GM03348 (cell line): ENCODE results near the gene RBP7.
A peak's percentile ranks its signal among the peaks of the same experiment; 100 is the strongest.
"Not testable (repeated sequence)": the region's sequence is repeated elsewhere in the genome, so short reads cannot be mapped to it uniquely, and the experiment has no call there.

Experiments used
- DNase-seq: peaks from one replicate; pipeline ENCODE4 v3.0.0; 2012; ENCODE audit warnings: low spot score

RBP7 gene

DNA sequence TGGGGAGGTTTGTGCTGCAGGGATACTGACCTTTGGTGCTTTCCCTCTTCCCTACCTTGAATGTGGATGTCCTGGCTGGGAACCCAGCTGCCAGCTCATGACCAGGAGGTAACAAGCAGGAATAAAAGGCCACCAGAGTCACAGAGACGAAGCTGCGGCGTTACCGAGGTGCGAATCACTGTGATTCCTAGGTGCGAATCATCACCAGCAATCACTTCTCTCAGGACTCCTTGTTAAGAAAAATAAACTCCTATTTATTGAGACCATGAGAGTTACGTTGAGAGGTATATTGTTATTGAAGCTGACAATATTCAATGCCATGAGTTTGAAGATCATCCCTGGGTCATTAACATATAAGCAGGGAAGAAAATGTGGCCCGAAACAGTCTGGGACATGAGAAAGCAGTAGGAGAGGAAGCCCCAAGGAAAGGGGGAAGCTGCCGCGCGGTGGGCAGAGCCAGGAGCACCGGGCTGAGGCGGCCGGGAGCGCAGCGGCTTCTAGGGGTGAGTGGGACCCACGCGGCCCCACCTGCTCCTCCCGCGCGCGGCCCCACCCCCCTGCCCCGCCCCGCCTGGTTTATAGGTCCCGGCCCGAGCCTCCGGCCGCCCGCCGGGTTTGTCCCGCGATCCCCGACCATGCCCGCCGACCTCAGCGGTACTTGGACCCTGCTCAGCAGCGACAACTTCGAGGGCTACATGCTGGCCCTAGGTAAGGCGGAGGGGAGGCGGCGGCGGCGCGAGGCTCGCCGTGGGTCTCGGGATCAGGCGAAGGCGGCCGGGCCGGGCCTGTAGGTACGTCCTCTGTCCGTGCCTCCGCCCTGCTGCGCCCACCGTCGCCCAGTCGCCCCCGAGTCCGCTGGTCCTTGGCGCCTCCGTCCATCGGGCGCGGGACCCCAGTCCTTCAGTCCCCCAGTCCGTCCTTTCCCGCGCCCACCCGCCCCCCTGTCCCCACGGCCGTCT lies at the start of gene RBP7:
RBP7 (plus strand) TSS at position 605 of the 959 bp plus-strand sequence; CDS start at position 636, 31 bp downstream.
- peak; percentile 36 for DNase-seq

DNA sequence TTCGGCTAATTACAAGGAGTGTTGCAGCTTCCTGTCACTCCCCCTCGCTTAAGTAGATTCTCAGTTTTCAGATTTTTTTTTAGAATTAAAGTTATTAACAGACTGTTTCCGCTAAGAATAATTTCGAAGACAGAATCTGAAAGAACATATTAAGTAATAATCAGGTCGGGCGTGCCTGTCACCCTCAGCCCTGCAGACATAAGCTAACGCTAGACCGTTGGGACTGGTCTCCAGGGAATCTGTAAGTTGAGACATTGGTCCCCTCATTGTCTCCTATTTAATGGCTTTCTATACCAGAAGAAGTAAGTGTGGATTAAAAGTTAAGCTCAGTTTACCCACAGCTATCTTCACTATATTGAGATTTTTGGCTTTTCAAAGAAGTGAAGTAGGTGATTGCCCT lies 39.3 kb upstream of the RBP7 start:
- no peak for DNase-seq

- no peak for DNase-seq
Observed at GRCh38 chr1:9960011-9960410, 37.0 kb upstream of the RBP7 start.

GRCh38 chr1:9960706-9961562 lies 36.1 kb upstream of the RBP7 start:
- no peak for DNase-seq

DNA sequence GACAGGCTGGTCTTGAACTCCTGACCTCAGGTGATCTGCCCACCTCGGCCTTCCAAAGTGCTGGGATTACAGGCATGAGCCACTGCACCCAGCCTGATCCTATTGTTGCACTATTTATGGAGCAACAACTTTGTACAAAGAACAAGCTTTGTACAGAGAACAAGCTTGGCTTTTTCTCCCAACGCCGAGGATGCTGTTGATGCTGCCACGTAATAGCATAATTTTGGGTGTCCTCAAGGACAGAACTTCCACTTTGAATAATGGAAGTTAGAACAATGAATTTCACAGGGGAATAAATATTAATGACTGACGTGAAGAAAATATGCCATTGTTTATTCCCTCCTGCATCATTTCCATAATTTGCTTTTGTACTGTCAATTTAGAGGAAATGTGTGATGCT lies 12.8 kb upstream of the RBP7 start:
- no peak for DNase-seq

GRCh38 chr1:9985001-9985400 lies 12.0 kb upstream of the RBP7 start:
- no peak for DNase-seq

DNA sequence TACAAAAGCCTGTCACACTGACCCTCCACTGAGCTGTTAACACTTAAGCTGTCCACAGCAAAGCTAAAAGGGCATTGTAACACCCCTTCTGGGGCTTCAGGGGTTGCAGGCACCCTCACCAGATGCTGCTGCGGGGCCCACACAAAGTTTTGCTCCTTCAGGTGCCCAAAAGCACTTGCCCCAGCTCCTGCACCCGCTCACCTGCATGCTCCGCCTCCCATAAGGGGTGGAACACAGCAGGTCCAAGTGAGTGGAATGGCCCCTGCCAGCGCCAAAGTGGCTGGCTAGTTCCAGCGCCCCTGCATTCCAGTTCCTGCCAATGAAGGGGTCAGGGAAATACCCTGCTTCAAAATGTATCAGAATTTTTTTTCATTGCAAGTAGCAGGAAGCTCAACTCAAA lies 7.3 kb upstream of the RBP7 start:
- no peak for DNase-seq

GRCh38 chr1:9990944-9991343 lies 6.1 kb upstream of the RBP7 start:
- DNase-seq, result no peak

DNA sequence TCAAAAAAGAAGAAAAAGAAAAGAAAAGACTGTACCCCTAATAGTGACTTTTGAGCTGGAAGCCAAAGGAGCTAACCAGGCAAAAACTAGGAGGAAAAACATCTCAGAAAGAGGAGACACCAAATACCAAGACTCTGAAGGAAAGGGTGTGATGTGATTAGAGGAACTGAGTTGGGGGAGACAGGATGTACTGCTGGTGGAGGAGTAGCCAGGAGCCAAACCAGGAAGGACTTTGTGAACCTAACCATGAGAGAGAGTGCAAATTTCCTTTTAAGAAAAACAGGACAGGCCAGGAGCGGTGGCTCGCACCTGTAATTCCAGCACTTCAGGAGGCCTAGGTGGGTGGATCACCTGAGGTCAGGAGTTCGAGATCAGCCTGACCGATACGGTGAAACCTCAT lies 4.1 kb upstream of the RBP7 start:
- DNase-seq, result no peak

DNA sequence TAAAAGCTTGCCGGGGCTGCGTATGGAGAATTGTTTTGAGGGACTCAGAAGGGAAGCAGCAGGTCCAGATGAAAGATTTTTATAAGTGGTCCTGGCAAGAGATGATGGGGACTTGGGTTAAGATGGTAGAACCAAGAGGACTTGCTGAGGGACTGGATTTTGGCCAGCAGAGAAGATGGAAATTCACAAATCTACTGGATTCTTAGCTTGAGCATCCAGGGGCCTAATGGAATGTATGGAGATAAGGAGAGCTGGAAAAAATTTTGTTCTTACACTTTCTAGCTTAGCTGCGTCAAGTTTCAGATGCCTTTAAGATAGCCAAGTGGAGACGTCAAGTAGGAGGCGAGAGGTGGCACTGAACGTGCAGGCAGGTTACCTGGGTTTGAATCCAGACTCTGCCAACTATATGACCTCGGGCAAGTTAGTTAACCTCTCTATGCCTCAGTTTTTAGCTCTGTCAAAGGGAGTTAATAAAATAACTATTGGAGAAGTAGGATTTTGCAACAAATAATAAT lies 3.4 kb upstream of the RBP7 start:
- DNase-seq, result no peak

DNA sequence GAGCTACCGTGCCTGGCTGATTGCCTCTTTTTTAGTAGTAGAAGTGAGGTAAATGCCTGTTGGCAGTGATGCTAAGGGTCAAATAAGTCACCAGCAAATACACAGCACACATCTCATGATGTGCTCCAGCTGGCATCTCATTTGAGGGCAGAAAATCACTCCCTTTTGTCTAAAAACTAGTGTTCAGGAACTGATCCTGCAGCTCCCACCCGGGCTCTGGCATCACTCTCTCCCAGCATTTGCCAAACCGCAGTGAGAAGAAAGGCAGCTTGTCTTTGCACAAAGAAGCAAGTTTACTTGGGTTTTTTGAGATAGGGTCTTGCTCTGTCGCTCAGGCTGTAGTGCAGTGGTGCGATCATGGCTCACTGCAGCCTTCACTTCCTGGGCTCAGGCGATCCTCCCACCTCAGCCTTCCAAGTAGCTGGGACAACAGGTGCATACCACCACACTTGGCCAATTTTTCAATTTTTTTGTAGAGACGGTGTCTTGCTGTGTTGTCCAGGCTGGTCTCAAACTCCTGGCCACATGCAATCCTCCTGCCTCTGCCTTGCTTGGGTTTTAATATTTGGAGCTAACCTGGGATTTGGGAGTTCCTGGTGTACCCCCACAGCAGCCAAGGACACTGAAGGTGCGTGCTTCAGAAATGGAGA lies 4.1 kb downstream of the RBP7 start:
- DNase-seq, result no peak

GRCh38 chr1:10005248-10005647 lies 8.2 kb downstream of the RBP7 start:
- DNase-seq, result not testable (repeated sequence)

- DNase-seq, result no peak
Observed at GRCh38 chr1:10007169-10007568, 10.1 kb downstream of the RBP7 start.

- DNase-seq, result no peak
Observed at GRCh38 chr1:10014016-10014415, 17.0 kb downstream of the RBP7 start.

GRCh38 chr1:10019561-10019960 lies 22.5 kb downstream of the RBP7 start:
- DNase-seq, result no peak

GRCh38 chr1:10020086-10020485 lies 23.1 kb downstream of the RBP7 start:
- DNase-seq, result no peak

DNA sequence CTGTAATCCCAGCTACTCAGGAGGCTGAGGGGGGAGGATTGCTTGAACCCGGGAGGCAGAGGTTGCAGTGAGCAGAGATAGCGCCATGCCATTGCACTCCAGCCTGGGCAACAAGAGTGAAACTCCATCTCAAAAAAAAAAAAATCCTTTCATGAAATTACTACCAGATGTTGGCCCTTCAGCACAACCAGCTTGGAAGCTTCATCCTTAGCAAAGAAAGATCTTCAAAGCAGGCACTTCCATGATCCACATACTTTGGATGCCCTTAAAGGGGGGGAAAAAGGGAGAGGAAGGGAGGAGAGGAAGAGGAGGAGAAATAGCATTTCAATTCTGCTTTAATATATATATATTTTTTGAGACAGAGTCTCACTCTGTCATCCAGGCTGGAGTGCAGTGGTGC lies 23.6 kb downstream of the RBP7 start:
- peak; percentile 60 for DNase-seq

GRCh38 chr1:10021992-10022391 lies 25.0 kb downstream of the RBP7 start:
- DNase-seq, result not testable (repeated sequence)

DNA sequence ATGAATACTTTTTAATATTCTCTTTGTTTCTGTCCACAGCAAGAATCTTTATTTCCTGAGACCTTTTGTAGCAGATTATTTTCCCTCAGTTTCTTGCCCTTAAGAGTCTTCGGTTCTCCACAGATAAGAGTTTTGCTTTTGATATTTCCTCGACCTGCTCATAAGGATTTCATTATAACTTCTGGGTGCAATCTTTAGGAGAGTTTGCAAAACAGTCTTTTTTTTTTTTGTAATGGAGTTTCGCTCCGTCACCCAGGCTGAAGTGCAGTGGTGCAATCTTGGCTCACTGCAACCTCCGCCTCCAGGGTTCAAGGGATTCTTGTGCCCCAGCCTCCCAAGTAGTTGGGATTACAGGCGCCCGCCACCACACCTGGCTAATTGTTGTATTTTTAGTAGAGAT lies 25.6 kb downstream of the RBP7 start:
- no peak for DNase-seq

DNA sequence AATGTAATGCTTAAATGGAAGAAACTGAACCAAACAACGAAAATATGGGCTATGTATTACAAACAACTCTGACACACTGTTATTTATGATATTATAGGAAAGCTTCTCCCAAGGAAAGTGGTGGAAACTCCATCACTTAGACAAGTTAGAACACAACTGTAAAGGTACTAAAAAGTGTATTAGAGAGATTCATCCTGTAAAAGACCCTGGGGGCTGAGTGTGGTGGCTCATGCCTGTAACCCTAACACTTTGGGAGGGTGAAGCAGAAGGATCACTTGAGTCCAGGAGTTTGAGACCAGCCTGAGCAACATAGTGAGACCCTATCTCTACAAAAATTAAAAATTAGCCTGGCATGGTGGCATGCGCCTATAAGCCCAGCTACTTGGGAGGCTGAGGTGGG lies 28.3 kb downstream of the RBP7 start:
- DNase-seq, result no peak

- no peak for DNase-seq
Observed at GRCh38 chr1:10027027-10027426, 30.0 kb downstream of the RBP7 start.

GRCh38 chr1:10028956-10029500 lies 32.0 kb downstream of the RBP7 start:
- DNase-seq, result not testable (repeated sequence)
